ENCODE measurements around the gene ITGB4. TPM values are rescaled to one million over a fixed set of nuclear protein-coding genes. Genes with fewer than 3 reads are reported as not detected.

The ITGB4 gene
- total and polyA plus RNA-seq, 9 of the 15 experiments (the other 6 are each of a cell fraction or from before 2014, with no cell fraction given), result 0.05 to 2.8 (median 0.76) TPM; not detected in 3

GRCh38 chr17:75803883-75804282, 82.6 kb downstream of the ITGB4 start:
- intact Hi-C loops (cut with micrococcal nuclease) (no loop called here), in situ Hi-C loops (cut with MboI) (no loop called here)
- Histone ChIP-seq H3K4me2 (ENCODE audit: insufficient read depth, low read length) (no peak overlapping the region), H3K9ac (ENCODE audit: insufficient read depth in 1 of 2, low read depth in 2 of 2, low read length in 2 of 2) (no peak overlapping the region), H3K27ac (ENCODE audit: extremely low read depth, low read depth, low read length) (no peak overlapping the region), H3K27me3 (ENCODE audit: control insufficient read depth in 2 of 2, insufficient read depth in 2 of 2, low read length in 2 of 2) (no peaks in the 10 kb centered on the region), H3K9me3 (replicated peaks; ENCODE audit: control insufficient read depth, insufficient read depth, low read depth, low read length) (no peaks in the 10 kb centered on the region), H3K9me1 (ENCODE audit: control insufficient read depth, insufficient read depth, low read length) (no peaks in the 10 kb centered on the region), H3K36me3 (ENCODE audit: control insufficient read depth, insufficient read depth, low read length) (peaks cover 9% of the 10 kb centered on the region; the same call in 1 of the 3 replicates), H4K20me1 (replicated peaks; ENCODE audit: control insufficient read depth, insufficient read depth, low read length) (no peaks in the 10 kb centered on the region), H3K4me3 (no peak overlapping the region), H2AFZ (ENCODE audit: low read depth, low read length) (no peak overlapping the region), H3K4me1 (replicated peaks in 1 of 2; ENCODE audit: control insufficient read depth in 2 of 2, insufficient read depth in 2 of 2, low read length in 2 of 2) (peaks cover 3 to 5% of the 10 kb centered on the region in 2 experiments; a peak in 3 of 5 replicates), H3K79me2 (ENCODE audit: control insufficient read depth, insufficient read depth, low read length) (no peaks in the 10 kb centered on the region)
- ChIA-PET POLR2A (interaction anchor here (0.6 to 2.4 kb wide), 10 partner anchors 9 to 31 kb away, joined by 3 to 11 read pairs (median 5); partner anchors contain the start of gene UNK), CTCF (ENCODE audit: low intra/inter-chr PET ratio) (no interaction called here)
- ATAC-seq (no peak), DNase-seq (ENCODE audit: extremely low read depth in 1 of 4, low spot score in 3 of 4) (no peak), FAIRE-seq (no peak)
- TF ChIP-seq CHD2 (IDR thresholded peaks at IDR 0.05; ENCODE audit: low read depth, low read length) (no peak), ESRRA (IDR thresholded peaks at IDR 0.05; ENCODE audit: borderline replicate concordance, low read depth) (no peak), PHF8 (IDR thresholded peaks at IDR 0.05; ENCODE audit: borderline replicate concordance, low read length) (no peak), SP1 (CRISPR knock-in tag; IDR thresholded peaks at IDR 0.05) (no peak), MIER1 (IDR thresholded peaks at IDR 0.05; ENCODE audit: low read depth) (no peak), NFIC (IDR thresholded peaks at IDR 0.05) (no peak)
- 82% methylated on average over 1 of the region's 1 CpG for WGBS (ENCODE audit: insufficient coverage, low coverage, missing lambda C conversion rate)
- BruUV-seq (replicated peaks), result no TSS peak

Data from K562 (cell line).